GM23248 (cell line): ENCODE measurements around the gene ALPL.

ENCODE experiments used
- EZH2 ChIP-seq: fragments of 200-600 bp; sonication (generic); IDR thresholded peaks from 2 replicates; pipeline ENCODE4 v1.6.1; 2018; ENCODE audit warnings: antibody characterized with exemption, mild to moderate bottlenecking; ENCODE audit not compliant: insufficient read depth, poor library complexity, severe bottlenecking
- EZH2phosphoT487 ChIP-seq: fragments of 200-600 bp; sonication (generic); IDR thresholded peaks from 2 replicates; pipeline ENCODE4 v1.6.1; 2018; ENCODE audit warnings: antibody characterized with exemption, moderate library complexity, mild to moderate bottlenecking, low read depth; ENCODE audit not compliant: insufficient read depth

DNA sequence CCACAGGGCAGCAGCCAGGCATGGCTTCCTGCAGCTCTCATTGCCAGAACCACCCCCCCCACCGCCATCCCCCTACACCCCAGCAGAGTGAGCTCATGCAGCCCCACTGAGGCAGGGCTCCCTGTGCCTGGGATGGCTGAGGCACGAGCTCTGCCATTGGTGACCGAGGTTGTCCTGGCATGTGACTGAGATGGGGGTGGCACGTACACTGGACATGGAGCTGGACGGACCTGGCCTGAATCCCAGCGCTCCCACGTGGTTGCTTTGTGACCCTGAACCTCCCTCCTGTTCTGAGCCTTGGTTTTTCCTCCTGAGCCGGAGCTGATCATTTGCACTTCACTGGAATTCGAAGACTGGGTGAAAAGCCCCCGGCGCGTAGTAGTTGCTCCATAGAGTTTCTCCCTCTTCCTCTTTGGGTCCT lies 28.3 kb downstream of the ALPL start:
- TF ChIP-seq EZH2 (no peak), EZH2phosphoT487 (no peak)
